Measurements from ENCODE around the gene ZMIZ1. TPM values are rescaled to one million over a fixed set of nuclear protein-coding genes. Genes with fewer than 3 reads are reported as not detected.

The ZMIZ1 gene
- total and polyA plus RNA-seq, 4 donors: 43.0 to 178 (median 107) TPM

DNA sequence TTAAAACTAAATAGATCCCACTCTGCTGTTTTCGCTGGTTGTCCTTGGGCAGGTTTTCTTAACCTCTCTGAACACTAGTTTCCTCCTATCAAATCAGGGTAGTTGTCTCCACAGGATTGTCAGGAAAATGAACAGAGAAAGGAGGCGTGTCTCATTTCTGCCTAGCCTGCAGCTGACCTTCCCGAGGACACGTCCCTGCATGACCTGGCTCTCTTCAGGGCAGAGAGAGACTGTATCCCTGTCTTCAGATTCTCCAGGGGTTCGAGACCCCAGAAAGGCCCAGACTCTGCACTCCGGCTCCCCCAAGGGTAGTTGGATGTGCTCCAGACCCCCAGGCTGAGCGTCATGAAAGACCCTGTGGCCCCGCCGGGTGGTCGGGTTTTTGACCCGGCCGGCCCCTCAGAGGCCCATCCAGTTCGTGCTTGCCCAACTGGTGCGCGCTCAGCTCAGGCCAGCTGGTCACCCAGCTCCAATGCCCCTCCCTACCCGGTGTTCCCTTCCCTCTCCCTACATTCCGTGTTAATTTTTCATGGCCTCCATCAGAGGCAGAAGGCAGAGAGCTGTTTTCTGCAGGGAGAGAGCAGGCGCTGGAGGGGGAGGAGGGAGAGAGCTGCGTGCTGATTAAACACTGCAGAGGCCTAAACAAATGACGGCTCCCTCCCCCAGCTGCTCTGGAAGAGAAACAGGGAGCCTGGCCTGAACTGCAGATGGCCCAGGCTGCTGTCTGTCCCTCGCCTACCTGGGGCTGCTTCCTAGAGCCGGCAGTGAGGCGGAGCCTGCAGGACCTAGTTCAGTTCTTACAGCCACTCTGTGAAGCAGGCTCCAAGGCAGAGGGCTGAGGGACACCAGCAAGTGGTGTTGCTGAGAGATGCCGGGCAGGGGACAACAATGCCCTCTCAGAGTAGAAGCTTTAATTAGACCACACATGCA lies 192.3 kb downstream of the ZMIZ1 start:
- H3K4me1 ChIP-seq (ENCODE audit: control insufficient read depth, insufficient read depth, low read length): peaks cover 96% of the 10 kb centered on the region
- WGBS (ENCODE audit: insufficient coverage): 23% methylated on average over 21 of the region's 24 CpGs
- no peaks in the 10 kb centered on the region for H3K9me3 ChIP-seq (ENCODE audit: control insufficient read depth, insufficient read depth, low read length)
- peaks cover 44% of the 10 kb centered on the region for H3K36me3 ChIP-seq (ENCODE audit: control insufficient read depth, insufficient read depth, low read length)
- peak in 2 of 6 donors; percentile 80 to 89 for DNase-seq (ENCODE audit: low read depth in 4 of 6, low spot score in 6 of 6)
- no peaks in the 10 kb centered on the region for H3K27me3 ChIP-seq (ENCODE audit: control insufficient read depth, insufficient read depth, low read length)
- H3K4me3 ChIP-seq (ENCODE audit: low read depth, low read length): no peak overlapping the region
- peak overlapping the region; percentile 69 for H3K27ac ChIP-seq (ENCODE audit: low read depth, low read length)

DNA sequence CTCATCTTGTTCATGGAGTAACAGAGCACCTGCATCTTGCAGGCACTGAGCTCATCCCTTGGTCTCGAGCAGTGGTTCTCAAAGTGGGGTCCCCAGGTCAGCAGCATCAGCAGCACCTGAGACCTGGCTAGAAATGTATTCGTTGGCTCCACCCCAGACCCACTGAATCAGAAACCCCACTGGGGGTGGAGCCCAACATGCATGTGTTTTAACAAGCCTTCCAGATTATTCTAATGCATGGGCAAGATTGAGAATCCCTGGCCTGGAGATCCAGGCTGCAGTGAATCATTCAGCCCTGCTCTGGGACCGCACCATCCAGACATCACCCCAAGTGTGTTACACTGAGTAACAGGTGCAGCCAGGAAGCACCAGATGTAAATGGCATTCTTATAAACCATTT lies 193.4 kb downstream of the ZMIZ1 start:
- H3K4me1 ChIP-seq (ENCODE audit: control insufficient read depth, insufficient read depth, low read length): peaks cover 96% of the 10 kb centered on the region
- H3K27me3 ChIP-seq (ENCODE audit: control insufficient read depth, insufficient read depth, low read length): no peaks in the 10 kb centered on the region
- WGBS (ENCODE audit: insufficient coverage): 90% methylated on average over 3 of the region's 3 CpGs
- no peak overlapping the region for H3K4me3 ChIP-seq (ENCODE audit: low read depth, low read length)
- no peak for DNase-seq (ENCODE audit: low read depth in 4 of 6, low spot score in 6 of 6)
- H3K9me3 ChIP-seq (ENCODE audit: control insufficient read depth, insufficient read depth, low read length): no peaks in the 10 kb centered on the region
- peaks cover 43% of the 10 kb centered on the region for H3K36me3 ChIP-seq (ENCODE audit: control insufficient read depth, insufficient read depth, low read length)
- peak overlapping the region; percentile 69 for H3K27ac ChIP-seq (ENCODE audit: low read depth, low read length)

DNA sequence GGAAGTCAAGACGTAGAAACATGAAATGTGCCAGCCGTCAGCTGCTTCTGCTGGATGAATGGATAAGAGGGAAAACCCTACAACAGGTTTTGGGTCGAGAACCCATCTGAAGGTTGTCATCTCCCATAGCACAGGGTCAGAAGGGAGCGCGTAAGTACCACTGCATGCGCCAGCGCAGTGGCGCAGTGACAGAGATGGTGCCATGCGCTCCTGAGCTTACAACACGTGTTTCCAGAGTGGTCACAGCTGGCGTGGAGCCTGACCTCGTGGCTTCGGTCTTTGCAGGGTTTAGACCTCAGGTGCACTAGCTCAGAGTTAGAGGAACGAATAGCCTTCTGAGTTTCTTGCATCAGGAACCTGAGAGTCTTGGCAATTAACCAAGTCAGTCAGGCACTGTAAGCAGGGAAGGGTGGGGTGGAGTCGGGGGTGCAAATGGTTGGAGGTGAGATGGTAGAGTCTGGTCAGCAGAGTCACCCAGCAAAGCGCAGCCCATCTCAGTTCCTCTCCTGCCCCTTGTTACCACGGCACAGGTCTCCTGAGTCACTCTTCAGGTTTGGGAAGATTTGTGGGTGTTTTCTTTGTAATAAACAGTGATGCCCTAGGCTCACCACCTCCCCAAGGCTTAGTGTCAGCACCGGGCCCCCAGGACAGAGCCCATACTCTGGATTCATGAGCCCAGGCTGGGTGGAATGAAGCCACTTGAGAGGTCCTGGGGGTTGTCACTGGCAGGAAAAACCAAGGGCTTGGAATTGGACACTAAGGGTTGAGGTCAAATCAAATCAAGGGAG lies 194.4 kb downstream of the ZMIZ1 start:
- Histone ChIP-seq H3K27ac (ENCODE audit: low read depth, low read length) (no peak overlapping the region), H3K4me1 (ENCODE audit: control insufficient read depth, insufficient read depth, low read length) (peaks cover 96% of the 10 kb centered on the region)
- 87% methylated on average over 15 of the region's 18 CpGs for WGBS (ENCODE audit: insufficient coverage)

DNA sequence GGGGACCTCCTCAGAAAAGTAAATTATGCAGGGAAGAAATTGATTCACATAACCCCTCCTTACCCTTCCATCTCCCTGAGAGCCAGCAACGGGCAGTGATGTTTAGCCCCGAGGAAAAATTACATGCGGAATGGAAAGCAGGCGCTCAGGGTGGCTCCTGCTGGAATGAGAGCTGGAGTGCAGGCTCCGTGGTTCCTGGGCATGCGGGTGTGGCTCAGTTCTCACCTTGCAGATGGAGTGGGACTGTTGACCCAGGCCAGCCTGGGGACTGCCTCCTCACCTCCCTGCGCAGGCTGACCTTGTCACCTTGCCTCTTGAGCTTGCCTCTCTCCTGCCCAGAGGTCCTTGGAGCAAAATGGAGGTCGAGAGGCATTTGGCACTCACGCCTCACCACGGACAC lies 195.2 kb downstream of the ZMIZ1 start:
- peaks cover 96% of the 10 kb centered on the region for H3K4me1 ChIP-seq (ENCODE audit: control insufficient read depth, insufficient read depth, low read length)
- no peaks in the 10 kb centered on the region for H3K9me3 ChIP-seq (ENCODE audit: control insufficient read depth, insufficient read depth, low read length)
- no peaks in the 10 kb centered on the region for H3K27me3 ChIP-seq (ENCODE audit: control insufficient read depth, insufficient read depth, low read length)
- H3K4me3 ChIP-seq (ENCODE audit: low read depth, low read length): no peak overlapping the region
- DNase-seq (ENCODE audit: low read depth in 4 of 6, low spot score in 6 of 6): no peak
- peaks cover 49% of the 10 kb centered on the region for H3K36me3 ChIP-seq (ENCODE audit: control insufficient read depth, insufficient read depth, low read length)
- 79% methylated on average over 9 of the region's 10 CpGs for WGBS (ENCODE audit: insufficient coverage)
- H3K27ac ChIP-seq (ENCODE audit: low read depth, low read length): no peak overlapping the region

More for the DNA sequence above, 194.4 kb downstream of the ZMIZ1 start:
- H3K4me3 ChIP-seq (ENCODE audit: low read depth, low read length): no peak overlapping the region
- H3K36me3 ChIP-seq (ENCODE audit: control insufficient read depth, insufficient read depth, low read length): peaks cover 43% of the 10 kb centered on the region
- no peaks in the 10 kb centered on the region for H3K27me3 ChIP-seq (ENCODE audit: control insufficient read depth, insufficient read depth, low read length)
- no peaks in the 10 kb centered on the region for H3K9me3 ChIP-seq (ENCODE audit: control insufficient read depth, insufficient read depth, low read length)
- DNase-seq (ENCODE audit: low read depth in 4 of 6, low spot score in 6 of 6): no peak

DNA sequence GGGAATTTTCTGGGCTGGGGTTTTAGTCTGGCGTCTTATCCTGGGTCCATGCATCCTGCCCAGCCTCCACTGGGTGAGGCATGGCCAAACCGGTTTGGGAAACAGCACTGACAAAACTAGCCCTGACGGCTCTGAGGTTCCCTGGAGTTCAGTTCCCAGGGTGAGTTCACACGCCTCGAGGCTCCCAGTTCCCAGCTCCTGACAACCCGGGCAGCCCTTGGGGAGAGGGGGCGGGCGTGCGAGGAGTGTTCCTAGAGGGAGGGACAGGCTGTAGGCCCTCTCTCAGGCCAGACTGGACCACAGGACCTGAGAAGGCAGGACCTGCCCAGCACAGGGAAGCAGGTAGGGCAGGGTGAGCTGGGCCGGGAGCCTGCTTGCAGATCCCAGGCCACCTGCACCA lies 196.2 kb downstream of the ZMIZ1 start:
- WGBS (ENCODE audit: insufficient coverage): 56% methylated on average over 4 of the region's 10 CpGs

DNA sequence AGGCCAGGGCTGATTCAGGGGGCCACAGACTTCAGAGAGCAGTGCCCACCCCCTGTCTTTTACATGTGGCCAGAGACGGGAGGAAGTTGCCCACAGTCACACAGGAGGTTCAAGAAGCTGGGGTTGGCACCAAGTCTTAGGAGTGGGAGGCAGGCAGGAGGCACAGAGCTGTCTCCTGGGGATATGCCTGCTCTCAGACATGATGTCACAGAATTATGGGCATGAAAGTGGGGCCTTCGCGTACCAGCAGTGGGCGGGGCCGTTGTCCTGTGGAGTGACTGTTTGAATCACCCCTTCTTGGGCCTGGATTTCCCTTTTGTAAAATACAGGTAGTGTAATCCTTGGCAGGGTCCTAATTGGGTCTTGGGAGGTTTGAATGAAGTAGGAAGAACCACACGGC lies 197.3 kb downstream of the ZMIZ1 start:
- WGBS (ENCODE audit: insufficient coverage): 60% methylated on average over 6 of the region's 6 CpGs
- Histone ChIP-seq H3K36me3 (ENCODE audit: control insufficient read depth, insufficient read depth, low read length) (peaks cover 65% of the 10 kb centered on the region), H3K9me3 (ENCODE audit: control insufficient read depth, insufficient read depth, low read length) (no peaks in the 10 kb centered on the region), H3K27ac (ENCODE audit: low read depth, low read length) (peak overlapping the region; percentile 71), H3K27me3 (ENCODE audit: control insufficient read depth, insufficient read depth, low read length) (no peaks in the 10 kb centered on the region), H3K4me1 (ENCODE audit: control insufficient read depth, insufficient read depth, low read length) (peaks cover 99% of the 10 kb centered on the region), H3K4me3 (ENCODE audit: low read depth, low read length) (no peak overlapping the region)
- no peak for DNase-seq (ENCODE audit: low read depth in 4 of 6, low spot score in 6 of 6)

More for the DNA sequence above, 196.2 kb downstream of the ZMIZ1 start:
- Histone ChIP-seq H3K9me3 (ENCODE audit: control insufficient read depth, insufficient read depth, low read length) (no peaks in the 10 kb centered on the region), H3K4me1 (ENCODE audit: control insufficient read depth, insufficient read depth, low read length) (peaks cover 96% of the 10 kb centered on the region), H3K27me3 (ENCODE audit: control insufficient read depth, insufficient read depth, low read length) (no peaks in the 10 kb centered on the region), H3K27ac (ENCODE audit: low read depth, low read length) (no peak overlapping the region), H3K4me3 (ENCODE audit: low read depth, low read length) (no peak overlapping the region), H3K36me3 (ENCODE audit: control insufficient read depth, insufficient read depth, low read length) (peaks cover 59% of the 10 kb centered on the region)
- DNase-seq (ENCODE audit: low read depth in 4 of 6, low spot score in 6 of 6): no peak

DNA sequence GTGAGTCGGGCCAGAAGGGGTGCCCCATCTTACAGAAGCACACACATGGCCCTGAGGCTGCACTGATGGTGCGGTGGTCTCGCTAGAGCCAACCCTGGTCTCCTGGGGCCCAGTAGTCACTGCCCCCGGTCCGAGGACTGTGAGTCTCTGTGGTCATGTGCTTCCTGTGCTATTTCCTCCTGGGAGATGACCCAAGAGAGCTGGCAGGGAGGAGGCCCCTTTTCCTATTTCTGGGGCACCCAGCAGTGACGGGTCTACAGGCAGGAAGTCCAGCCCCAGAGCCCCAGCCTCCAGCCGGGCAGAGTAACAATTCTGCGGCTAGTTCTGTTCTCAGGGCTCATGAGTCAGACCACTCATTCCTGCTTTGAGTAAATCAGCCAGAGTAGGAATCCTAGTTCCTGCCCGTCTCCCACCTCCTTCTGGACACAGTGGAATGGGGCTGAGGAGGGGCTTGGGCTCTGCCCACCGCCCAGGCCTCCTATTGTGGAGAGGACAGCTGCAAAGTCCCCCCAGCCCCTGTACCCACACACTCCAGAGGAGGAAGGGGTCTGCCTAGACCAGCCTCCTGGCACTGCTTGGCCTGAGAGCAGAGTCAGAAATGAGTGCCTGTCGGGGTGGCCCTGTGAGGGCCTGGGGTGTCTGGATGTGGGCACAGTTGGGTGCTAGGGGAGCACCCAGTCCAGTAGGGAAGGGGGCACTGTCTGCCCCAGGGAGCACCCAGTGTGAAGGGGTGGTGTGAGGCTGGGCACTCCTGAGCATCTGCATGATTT lies 198.0 kb downstream of the ZMIZ1 start:
- Histone ChIP-seq H3K27me3 (ENCODE audit: control insufficient read depth, insufficient read depth, low read length) (no peaks in the 10 kb centered on the region), H3K27ac (ENCODE audit: low read depth, low read length) (peak overlapping the region; percentile 71), H3K36me3 (ENCODE audit: control insufficient read depth, insufficient read depth, low read length) (peaks cover 66% of the 10 kb centered on the region), H3K9me3 (ENCODE audit: control insufficient read depth, insufficient read depth, low read length) (no peaks in the 10 kb centered on the region), H3K4me3 (ENCODE audit: low read depth, low read length) (no peak overlapping the region), H3K4me1 (ENCODE audit: control insufficient read depth, insufficient read depth, low read length) (peaks cover 99% of the 10 kb centered on the region)
- DNase-seq (ENCODE audit: low read depth in 4 of 6, low spot score in 6 of 6): peak in 1 of 6 donors; percentile 54
- 51% methylated on average over 10 of the region's 11 CpGs for WGBS (ENCODE audit: insufficient coverage)

DNA sequence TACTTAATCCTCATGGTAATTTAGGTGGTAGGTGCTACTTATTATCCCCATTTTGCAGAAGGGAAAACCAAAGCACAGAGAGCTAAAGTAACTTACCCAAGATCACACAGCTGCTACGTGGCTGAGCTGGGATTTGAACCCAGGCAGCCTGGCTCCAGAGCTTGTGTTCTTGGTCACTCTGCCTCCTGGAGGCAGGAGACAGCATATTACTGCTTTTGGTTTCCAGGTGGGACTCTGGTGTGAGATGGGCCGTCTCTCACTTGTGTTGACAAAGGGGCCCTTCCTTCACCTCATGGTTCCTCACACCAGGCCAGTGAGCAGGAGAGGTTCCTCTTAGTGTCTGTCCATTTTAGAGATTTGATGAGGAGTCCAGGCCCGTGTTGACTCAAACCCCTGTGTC lies 198.7 kb downstream of the ZMIZ1 start:
- Histone ChIP-seq H3K4me1 (ENCODE audit: control insufficient read depth, insufficient read depth, low read length) (peaks cover 99% of the 10 kb centered on the region), H3K4me3 (ENCODE audit: low read depth, low read length) (no peak overlapping the region), H3K36me3 (ENCODE audit: control insufficient read depth, insufficient read depth, low read length) (peaks cover 68% of the 10 kb centered on the region), H3K9me3 (ENCODE audit: control insufficient read depth, insufficient read depth, low read length) (no peaks in the 10 kb centered on the region), H3K27me3 (ENCODE audit: control insufficient read depth, insufficient read depth, low read length) (no peaks in the 10 kb centered on the region), H3K27ac (ENCODE audit: low read depth, low read length) (peak overlapping the region; percentile 71)
- 100% methylated on average over 1 of the region's 3 CpGs for WGBS (ENCODE audit: insufficient coverage)
- no peak for DNase-seq (ENCODE audit: low read depth in 4 of 6, low spot score in 6 of 6)

DNA sequence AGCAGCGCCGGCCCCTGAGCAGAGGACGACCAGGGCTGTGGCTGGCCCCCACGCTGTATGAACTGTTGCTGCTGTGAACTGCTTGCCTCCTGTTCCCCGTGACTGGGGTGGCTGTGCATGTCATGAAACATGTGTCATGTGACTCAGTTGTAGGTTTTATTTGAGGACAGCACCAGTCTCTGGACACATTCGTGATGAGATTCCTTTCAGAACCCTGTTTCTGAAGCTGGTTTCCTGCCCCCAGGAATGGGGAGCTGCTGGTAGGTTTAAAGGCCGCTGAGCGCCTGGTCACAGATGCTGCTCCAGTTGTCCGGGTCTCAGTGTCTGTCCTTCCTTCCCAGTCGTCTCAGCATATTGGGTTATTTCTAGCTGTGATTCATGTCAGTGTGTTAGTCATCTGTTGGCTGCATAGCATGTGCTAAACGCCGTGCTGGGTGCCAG lies 199.4 kb downstream of the ZMIZ1 start:
- WGBS (ENCODE audit: insufficient coverage): 63% methylated on average over 11 of the region's 12 CpGs
- H3K27me3 ChIP-seq (ENCODE audit: control insufficient read depth, insufficient read depth, low read length): no peaks in the 10 kb centered on the region
- H3K9me3 ChIP-seq (ENCODE audit: control insufficient read depth, insufficient read depth, low read length): no peaks in the 10 kb centered on the region
- peaks cover 99% of the 10 kb centered on the region for H3K4me1 ChIP-seq (ENCODE audit: control insufficient read depth, insufficient read depth, low read length)
- peaks cover 67% of the 10 kb centered on the region for H3K36me3 ChIP-seq (ENCODE audit: control insufficient read depth, insufficient read depth, low read length)
- DNase-seq (ENCODE audit: low read depth in 4 of 6, low spot score in 6 of 6): no peak
- no peak overlapping the region for H3K4me3 ChIP-seq (ENCODE audit: low read depth, low read length)
- H3K27ac ChIP-seq (ENCODE audit: low read depth, low read length): peak overlapping the region; percentile 47
